Smooth muscle cell (in vitro differentiated cells): ENCODE data around the gene RHO. TPM values are rescaled to one million over a fixed set of nuclear protein-coding genes. Genes with fewer than 3 reads are reported as not detected.

Experiments used
- DNase-seq: peaks from one replicate; lab custom pipeline; 2025; ENCODE audit not compliant: unreplicated experiment; lab: John Stamatoyannopoulos, UW
- H2AFZ ChIP-seq: fragments of 200-600 bp; sonication (generic); 2 replicates; pipeline ENCODE4 v1.6.0; 2016; ENCODE audit warnings: antibody characterized with exemption, low read depth, mild to moderate bottlenecking
- H3F3A ChIP-seq: fragments of 200-600 bp; sonication (generic); 2 replicates; pipeline ENCODE4 v1.6.0; 2017; ENCODE audit warnings: antibody characterized with exemption, low read depth
- H3K27ac ChIP-seq: fragments of 200-600 bp; sonication (generic); 2 replicates; pipeline ENCODE4 v1.5.1; 2016; ENCODE audit warnings: low read depth, mild to moderate bottlenecking
- H3K27me3 ChIP-seq: fragments of 200-600 bp; sonication (generic); 2 replicates; pipeline ENCODE4 v1.6.1; 2016; ENCODE audit warnings: low read depth, mild to moderate bottlenecking
- H3K36me3 ChIP-seq: fragments of 200-600 bp; sonication (generic); 2 replicates; pipeline ENCODE4 v1.5.1; 2016; ENCODE audit warnings: low read depth
- H3K4me1 ChIP-seq: fragments of 200-600 bp; sonication (generic); 2 replicates; pipeline ENCODE4 v1.5.1; 2016; ENCODE audit warnings: low read depth
- H3K4me2 ChIP-seq: fragments of 200-600 bp; sonication (generic); 2 replicates; pipeline ENCODE4 v1.6.0; 2016; ENCODE audit warnings: mild to moderate bottlenecking
- H3K4me3 ChIP-seq: fragments of 200-600 bp; sonication (generic); 2 replicates; pipeline ENCODE4 v1.5.1; 2016; ENCODE audit warnings: mild to moderate bottlenecking
- H3K79me2 ChIP-seq: fragments of 200-600 bp; sonication (generic); 2 replicates; pipeline ENCODE4 v1.6.0; 2016; ENCODE audit warnings: low read depth, mild to moderate bottlenecking
- H3K9ac ChIP-seq: fragments of 200-600 bp; sonication (generic); 2 replicates; pipeline ENCODE4 v1.6.0; 2016; ENCODE audit warnings: low read depth
- H3K9me3 ChIP-seq: fragments of 200-600 bp; sonication (generic); replicated peaks from 2 replicates; pipeline ENCODE4 v1.5.1; 2016; ENCODE audit warnings: low read depth
- H4K20me1 ChIP-seq: fragments of 200-600 bp; sonication (generic); 2 replicates; pipeline ENCODE4 v1.6.0; 2016; ENCODE audit warnings: low read depth
- CTCF ChIP-seq: fragments of 200-600 bp; sonication (generic); IDR thresholded peaks from 2 replicates; pipeline ENCODE4 v1.5.1; 2017; ENCODE audit warnings: borderline replicate concordance, mild to moderate bottlenecking, antibody characterized with exemption; ENCODE audit not compliant: insufficient read depth, poor library complexity, severe bottlenecking
- WGBS: methylation state at CpG from one replicate; pipeline ENCODE4 v1.1.7; 2016; ENCODE audit warnings: low lambda C conversion rate; 5-methylcytosine and 5-hydroxymethylcytosine counted together
- polyA plus RNA-seq: library from polyadenylated mRNA; unstranded; fragments of >200 nt; fragmentation: Nextera tagmentation; extraction: Ambion mirVana; gene quantifications from 2 replicates; pipeline ENCODE4 v1.2.1, GENCODE V29; 2016
- total RNA-seq: library from RNA; depleted of rRNA; stranded (reverse); fragments of >200 nt; gene quantifications from 2 replicates; pipeline ENCODE4 v1.2.3, GENCODE V29; 2014

RHO gene
- total and polyA plus RNA-seq, 2 experiments from 2014 or later = 0.63 TPM; not detected in 1

GRCh38 chr3:129562803-129563202, 34.4 kb downstream of the RHO start:
- no peak for TF ChIP-seq CTCF
- Histone ChIP-seq H3K27ac (no peak overlapping the region), H3F3A (peaks cover 4% of the 10 kb centered on the region), H3K4me1 (peaks cover 26% of the 10 kb centered on the region), H4K20me1 (no peaks in the 10 kb centered on the region), H3K27me3 (no peaks in the 10 kb centered on the region), H3K9ac (no peak overlapping the region), H2AFZ (no peak overlapping the region), H3K4me3 (no peak overlapping the region), H3K9me3 (no peaks in the 10 kb centered on the region), H3K36me3 (no peaks in the 10 kb centered on the region), H3K4me2 (no peak overlapping the region), H3K79me2 (no peaks in the 10 kb centered on the region)
- WGBS = 92% methylated on average over 18 of the region's 19 CpGs
- DNase-seq = no peak

- 95% methylated on average over 12 of the region's 12 CpGs for WGBS
- no peak overlapping the region for H3K27ac ChIP-seq
- no peaks in the 10 kb centered on the region for H4K20me1 ChIP-seq
- H3K4me2 ChIP-seq = no peak overlapping the region
- H3K9ac ChIP-seq = no peak overlapping the region
- no peaks in the 10 kb centered on the region for H3K36me3 ChIP-seq
- no peak for TF ChIP-seq CTCF
- no peaks in the 10 kb centered on the region for H3K9me3 ChIP-seq
- H3K4me3 ChIP-seq = no peak overlapping the region
- no peaks in the 10 kb centered on the region for H3K27me3 ChIP-seq
- no peak overlapping the region for H2AFZ ChIP-seq
- no peak for DNase-seq
- H3K79me2 ChIP-seq = no peaks in the 10 kb centered on the region
- peaks cover 4% of the 10 kb centered on the region for H3F3A ChIP-seq
- peaks cover 23% of the 10 kb centered on the region for H3K4me1 ChIP-seq
These were observed 34.9 kb downstream of the RHO start for GRCh38 chr3:129563332-129563731.

- TF ChIP-seq CTCF = no peak
- no peaks in the 10 kb centered on the region for H3K9me3 ChIP-seq
- H3K4me3 ChIP-seq = no peak overlapping the region
- peaks cover 16% of the 10 kb centered on the region for H3K4me1 ChIP-seq
- no peaks in the 10 kb centered on the region for H4K20me1 ChIP-seq
- no peaks in the 10 kb centered on the region for H3K36me3 ChIP-seq
- no peak overlapping the region for H3K4me2 ChIP-seq
- H3K79me2 ChIP-seq = no peaks in the 10 kb centered on the region
- no peak overlapping the region for H2AFZ ChIP-seq
- peaks cover 4% of the 10 kb centered on the region for H3F3A ChIP-seq
- peak overlapping the region; percentile 7 for H3K27ac ChIP-seq
- WGBS = 98% methylated on average over 6 of the region's 8 CpGs
- H3K9ac ChIP-seq = no peak overlapping the region
- no peak for DNase-seq
- H3K27me3 ChIP-seq = no peaks in the 10 kb centered on the region
These were observed 35.6 kb downstream of the RHO start for GRCh38 chr3:129563850-129564535.
